Upper lobe of right lung (tissue), 1 donor: Measurements from ENCODE around the gene LTA4H. TPM values are rescaled to one million over a fixed set of nuclear protein-coding genes. Genes with fewer than 3 reads are reported as not detected.

Source experiments
- ATAC-seq: fragments of 200-7000 bp; cut with Tn5 transposase; one replicate; pipeline ENCODE4 v1.9.1; 2020; ENCODE audit warnings: mild to moderate bottlenecking, moderate library complexity
- DNase-seq: peaks from one replicate; pipeline ENCODE4 v3.0.0-alpha.2; 2020
- H3K27ac ChIP-seq: fragments of 200-600 bp; one replicate; pipeline ENCODE4 v1.8.0; 2022
- H3K27me3 ChIP-seq: fragments of 200-600 bp; one replicate; pipeline ENCODE4 v1.8.0; 2022; ENCODE audit warnings: mild to moderate bottlenecking
- H3K36me3 ChIP-seq: fragments of 200-600 bp; one replicate; pipeline ENCODE4 v1.8.0; 2022
- H3K4me1 ChIP-seq: fragments of 200-600 bp; one replicate; pipeline ENCODE4 v1.8.0; 2022
- H3K4me3 ChIP-seq: fragments of 200-600 bp; one replicate; pipeline ENCODE4 v1.8.0; 2022; ENCODE audit warnings: mild to moderate bottlenecking
- H3K9me3 ChIP-seq: fragments of 200-600 bp; one replicate; pipeline ENCODE4 v1.8.0; 2022
- intact Hi-C: fragments of 100-400 bp; cut with DNase I; formaldehyde crosslinking; loops from one replicate; pipeline ENCODE4 v1.11.0; 2022
- total RNA-seq: library from RNA; stranded (reverse); fragmentation: NEBNext Ultra II Directional; extraction: Animal tissue kit (Norgen Biotek cat#: 25700); gene quantifications from one replicate; pipeline ENCODE4 v1.2.1, GENCODE V29; 2021
- TF ChIP-seq, protein P1 (sequence below): fragments of 200-600 bp; IDR thresholded peaks from one replicate; pipeline ENCODE4 v1.8.0; 2022; ENCODE audit warnings: antibody characterized with exemption
- donor health status: DM: no; HTN: yes; CAD: no; lungs with severe emphysema.

Gene LTA4H
- total RNA-seq, 1 donor from 2014 or later, result 314 TPM

DNA sequence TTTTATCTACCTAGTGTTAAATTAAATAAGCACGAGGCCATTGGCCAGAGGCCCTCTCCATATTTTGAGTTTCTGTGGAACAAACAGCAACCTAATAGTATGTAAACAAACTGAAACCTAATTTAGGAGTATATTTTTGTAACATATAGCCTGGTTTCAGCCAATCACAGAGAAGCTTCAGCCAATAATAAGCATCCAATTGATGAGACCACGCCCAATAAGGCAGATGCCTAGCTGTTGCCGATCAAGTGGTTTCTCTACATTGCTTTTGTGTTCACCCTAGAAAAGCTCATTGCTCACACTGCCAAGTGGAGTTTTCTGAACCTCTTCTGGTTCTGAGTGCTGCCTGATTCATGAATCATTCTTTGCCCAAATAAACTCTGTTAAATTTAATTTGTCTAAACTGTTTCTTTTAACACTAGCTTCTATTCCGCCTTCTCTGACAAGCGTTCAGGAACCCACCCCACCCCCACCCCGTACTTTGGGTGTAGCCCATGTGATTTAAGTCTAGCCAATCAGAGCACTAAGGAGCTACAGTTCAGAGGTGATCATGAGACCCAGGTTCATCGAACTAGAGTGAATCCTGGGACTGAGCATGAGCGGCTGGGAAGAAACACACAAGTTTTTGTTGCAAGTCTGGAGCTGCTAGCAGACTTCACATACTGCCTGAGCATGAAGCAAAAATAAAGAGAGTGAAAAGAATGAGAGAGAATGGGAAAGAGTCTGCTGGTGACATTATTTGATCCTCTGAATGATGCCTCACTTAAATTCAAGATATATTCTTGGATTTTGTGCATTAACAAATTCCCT, 21.5 kb upstream of the LTA4H start:
- ATAC-seq, result no peak
- intact Hi-C loops, result no loop called here
- no peaks in the 10 kb centered on the region for H3K9me3 ChIP-seq
- DNase-seq, result no peak
- peaks cover 11% of the 10 kb centered on the region for H3K4me1 ChIP-seq
- TF ChIP-seq, protein P1, sequence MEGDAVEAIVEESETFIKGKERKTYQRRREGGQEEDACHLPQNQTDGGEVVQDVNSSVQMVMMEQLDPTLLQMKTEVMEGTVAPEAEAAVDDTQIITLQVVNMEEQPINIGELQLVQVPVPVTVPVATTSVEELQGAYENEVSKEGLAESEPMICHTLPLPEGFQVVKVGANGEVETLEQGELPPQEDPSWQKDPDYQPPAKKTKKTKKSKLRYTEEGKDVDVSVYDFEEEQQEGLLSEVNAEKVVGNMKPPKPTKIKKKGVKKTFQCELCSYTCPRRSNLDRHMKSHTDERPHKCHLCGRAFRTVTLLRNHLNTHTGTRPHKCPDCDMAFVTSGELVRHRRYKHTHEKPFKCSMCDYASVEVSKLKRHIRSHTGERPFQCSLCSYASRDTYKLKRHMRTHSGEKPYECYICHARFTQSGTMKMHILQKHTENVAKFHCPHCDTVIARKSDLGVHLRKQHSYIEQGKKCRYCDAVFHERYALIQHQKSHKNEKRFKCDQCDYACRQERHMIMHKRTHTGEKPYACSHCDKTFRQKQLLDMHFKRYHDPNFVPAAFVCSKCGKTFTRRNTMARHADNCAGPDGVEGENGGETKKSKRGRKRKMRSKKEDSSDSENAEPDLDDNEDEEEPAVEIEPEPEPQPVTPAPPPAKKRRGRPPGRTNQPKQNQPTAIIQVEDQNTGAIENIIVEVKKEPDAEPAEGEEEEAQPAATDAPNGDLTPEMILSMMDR, result no peak
- H3K36me3 ChIP-seq, result no peaks in the 10 kb centered on the region
- no peak overlapping the region for H3K27ac ChIP-seq
- H3K4me3 ChIP-seq, result no peak overlapping the region
- H3K27me3 ChIP-seq, result no peaks in the 10 kb centered on the region

- DNase-seq (no peak), ATAC-seq (peak; percentile 86)
- Histone ChIP-seq H3K36me3 (no peaks in the 10 kb centered on the region), H3K27ac (peak overlapping the region; percentile 72), H3K9me3 (no peaks in the 10 kb centered on the region), H3K4me3 (no peak overlapping the region), H3K4me1 (peaks cover 18% of the 10 kb centered on the region), H3K27me3 (no peaks in the 10 kb centered on the region)
- intact Hi-C loops, result no loop called here
- TF ChIP-seq, protein P1, result no peak
These were observed 18.8 kb upstream of the LTA4H start for GRCh38 chr12:96054244-96054610.

GRCh38 chr12:96053476-96054243, 18.3 kb upstream of the LTA4H start:
- no peak overlapping the region for H3K4me3 ChIP-seq
- intact Hi-C loops, result no loop called here
- no peaks in the 10 kb centered on the region for H3K9me3 ChIP-seq
- no peaks in the 10 kb centered on the region for H3K27me3 ChIP-seq
- H3K36me3 ChIP-seq, result no peaks in the 10 kb centered on the region
- peak overlapping the region; percentile 72 for H3K27ac ChIP-seq
- peaks cover 22% of the 10 kb centered on the region for H3K4me1 ChIP-seq
- DNase-seq (no peak), ATAC-seq (peak; percentile 72)
- TF ChIP-seq, protein P1, result no peak

DNA sequence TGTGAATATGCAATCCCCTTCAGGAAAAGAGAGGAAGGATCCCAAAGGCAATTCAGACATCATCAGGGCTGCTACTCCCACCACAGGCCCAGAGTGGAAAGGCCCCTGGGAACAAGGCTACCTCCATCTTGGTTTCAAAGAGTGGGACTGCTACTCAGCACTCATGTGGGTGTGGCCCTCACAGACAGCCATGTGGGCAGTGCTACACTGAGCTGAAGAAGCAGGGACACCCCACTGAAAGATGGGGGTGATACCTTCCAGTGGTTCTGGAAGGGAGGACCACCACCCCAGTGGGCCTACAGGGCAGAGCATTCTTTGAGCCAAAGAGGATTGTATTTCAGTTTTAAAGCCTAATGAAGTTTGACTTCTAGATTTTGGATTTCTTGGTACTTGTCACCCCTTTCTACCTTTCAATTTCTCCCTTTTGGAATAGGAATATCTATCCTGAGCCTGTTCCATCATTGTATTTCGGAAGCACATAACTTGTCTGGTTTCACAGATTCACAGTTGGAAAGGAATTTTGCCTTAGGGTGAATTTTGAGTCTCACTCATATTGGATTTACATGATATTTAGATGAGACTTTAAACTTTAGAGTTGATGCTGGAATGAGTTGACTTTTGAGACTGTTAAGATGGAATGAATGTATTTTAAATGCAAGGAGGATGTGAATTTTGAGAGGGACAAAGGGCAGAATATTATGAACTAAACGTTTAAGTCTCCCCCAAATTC, 16.5 kb upstream of the LTA4H start:
- DNase-seq, result no peak
- no peaks in the 10 kb centered on the region for H3K9me3 ChIP-seq
- H3K27me3 ChIP-seq, result no peaks in the 10 kb centered on the region
- no peak overlapping the region for H3K4me3 ChIP-seq
- no peaks in the 10 kb centered on the region for H3K36me3 ChIP-seq
- H3K4me1 ChIP-seq, result peaks cover 38% of the 10 kb centered on the region
- ATAC-seq, result no peak
- H3K27ac ChIP-seq, result no peak overlapping the region
- TF ChIP-seq, protein P1, result no peak
- intact Hi-C loops, result no loop called here

DNA sequence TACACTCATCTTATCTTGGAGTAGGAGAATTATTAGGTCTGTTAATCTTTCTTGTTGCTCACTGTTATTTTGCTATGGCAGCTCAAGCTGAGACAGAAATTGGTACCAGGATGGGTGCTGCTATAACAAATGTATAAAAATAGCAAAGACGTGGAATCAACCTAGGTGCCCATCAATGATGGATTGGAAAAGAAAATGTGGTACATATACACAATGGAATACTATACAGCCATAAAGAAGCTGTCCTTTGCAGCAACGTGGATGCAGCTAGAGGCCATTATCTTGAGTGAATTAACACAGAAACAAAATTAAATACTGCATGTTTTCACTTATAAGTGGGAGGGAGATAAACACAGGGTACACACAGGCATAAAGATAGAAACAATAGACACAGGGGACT, 14.8 kb upstream of the LTA4H start:
- TF ChIP-seq, protein P1, result no peak
- no peak for DNase-seq
- Histone ChIP-seq H3K27ac (no peak overlapping the region), H3K4me1 (peaks cover 51% of the 10 kb centered on the region), H3K9me3 (no peaks in the 10 kb centered on the region), H3K27me3 (no peaks in the 10 kb centered on the region), H3K36me3 (no peaks in the 10 kb centered on the region), H3K4me3 (no peak overlapping the region)
- intact Hi-C loops, result no loop called here
- ATAC-seq, result no peak
